ENCODE data around the gene DTNBP1. TPM values are rescaled to one million over a fixed set of nuclear protein-coding genes. Genes with fewer than 3 reads are reported as not detected.
"Not testable (repeated sequence)": the region's sequence is repeated elsewhere in the genome, so short reads cannot be mapped to it uniquely, and the experiment has no call there.

DTNBP1 gene
- total RNA-seq, 1 experiment from 2014 or later = 12.8 TPM

GRCh38 chr6:15654250-15654649 lies 8.6 kb downstream of the DTNBP1 start:
- DNase-seq = no peak
- Mint-ChIP-seq H3K9me3 (ENCODE audit: low read depth, unreplicated experiment) (no peaks in the 10 kb centered on the region), H3K36me3 (ENCODE audit: insufficient read depth, unreplicated experiment) (no peaks in the 10 kb centered on the region), H3K4me3 (ENCODE audit: low read depth, unreplicated experiment) (no peak overlapping the region), H3K4me1 (ENCODE audit: low read depth, unreplicated experiment) (no peaks in the 10 kb centered on the region), H3K27ac (ENCODE audit: unreplicated experiment) (no peak overlapping the region), H3K27me3 (ENCODE audit: unreplicated experiment) (no peaks in the 10 kb centered on the region)
- no peak for TF ChIP-seq CTCF (IDR thresholded peaks at IDR 0.05; ENCODE audit: unreplicated experiment)
- no TSS peak for BruUV-seq (replicated peaks)
- intact Hi-C loops (cut with micrococcal nuclease; ENCODE audit: unreplicated experiment) = no loop called here
- CTCF ChIA-PET = no interaction called here

DNA sequence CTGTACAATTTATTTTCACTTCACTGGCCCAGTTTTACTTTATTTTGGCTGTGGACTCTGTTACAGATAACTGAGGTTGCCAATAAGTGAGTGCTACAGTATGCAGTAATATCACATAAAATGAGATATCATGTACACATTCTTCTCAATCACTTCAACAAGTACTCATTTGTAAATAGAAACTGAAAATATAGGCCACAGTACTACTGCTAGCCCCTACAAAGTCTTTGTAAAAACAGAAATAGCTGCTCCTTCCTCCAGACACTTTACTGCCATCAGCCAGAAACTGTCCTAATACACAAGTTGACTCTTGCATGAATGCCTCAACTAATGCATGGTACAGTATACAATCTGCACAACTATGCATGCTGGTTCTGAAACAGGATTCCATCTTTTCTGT lies 9.2 kb downstream of the DTNBP1 start:
- no peak for TF ChIP-seq CTCF (IDR thresholded peaks at IDR 0.05; ENCODE audit: unreplicated experiment)
- Mint-ChIP-seq H3K4me3 (ENCODE audit: low read depth, unreplicated experiment) (no peak overlapping the region), H3K36me3 (ENCODE audit: insufficient read depth, unreplicated experiment) (no peaks in the 10 kb centered on the region), H3K27me3 (ENCODE audit: unreplicated experiment) (no peaks in the 10 kb centered on the region), H3K4me1 (ENCODE audit: low read depth, unreplicated experiment) (no peaks in the 10 kb centered on the region), H3K9me3 (ENCODE audit: low read depth, unreplicated experiment) (no peaks in the 10 kb centered on the region), H3K27ac (ENCODE audit: unreplicated experiment) (no peak overlapping the region)
- CTCF ChIA-PET = no interaction called here
- intact Hi-C loops (cut with micrococcal nuclease; ENCODE audit: unreplicated experiment) = no loop called here
- no TSS peak for BruUV-seq (replicated peaks)
- no peak for DNase-seq

DNA sequence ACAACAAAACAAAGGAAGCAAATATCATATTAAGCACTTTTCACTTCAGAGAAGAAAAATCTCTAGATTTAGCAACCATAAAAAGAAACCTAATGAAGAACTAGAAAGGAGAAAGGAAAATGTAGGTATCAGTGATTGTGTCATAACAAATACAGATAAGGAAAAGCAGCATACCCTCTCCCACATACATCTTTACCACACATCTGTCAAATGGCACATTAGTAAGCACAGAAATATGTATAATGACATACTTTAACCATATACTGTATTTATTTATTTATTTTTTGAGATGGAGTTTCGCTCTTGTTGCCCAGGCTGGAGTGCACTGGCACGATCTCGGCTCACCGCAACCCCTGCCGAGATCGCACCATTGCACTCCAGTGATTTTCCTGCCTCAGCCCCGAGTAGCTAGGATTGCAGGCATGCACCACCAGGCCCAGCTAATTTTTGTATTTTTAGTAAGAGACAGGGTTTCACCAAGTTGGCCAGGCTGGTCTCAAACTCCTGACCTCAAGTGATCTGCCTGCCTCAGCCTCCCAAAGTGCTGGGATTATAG lies 12.7 kb downstream of the DTNBP1 start:
- not testable (repeated sequence) for H3K27ac Mint-ChIP-seq (ENCODE audit: unreplicated experiment); H3K4me3 Mint-ChIP-seq (ENCODE audit: low read depth, unreplicated experiment)

GRCh38 chr6:15644904-15645303 lies 17.9 kb downstream of the DTNBP1 start:
- intact Hi-C loops (cut with micrococcal nuclease; ENCODE audit: unreplicated experiment) = no loop called here
- Mint-ChIP-seq H3K36me3 (ENCODE audit: insufficient read depth, unreplicated experiment) (no peaks in the 10 kb centered on the region), H3K9me3 (ENCODE audit: low read depth, unreplicated experiment) (peaks cover 5% of the 10 kb centered on the region), H3K4me3 (ENCODE audit: low read depth, unreplicated experiment) (no peak overlapping the region), H3K27me3 (ENCODE audit: unreplicated experiment) (no peaks in the 10 kb centered on the region), H3K4me1 (ENCODE audit: low read depth, unreplicated experiment) (no peaks in the 10 kb centered on the region), H3K27ac (ENCODE audit: unreplicated experiment) (no peak overlapping the region)
- TF ChIP-seq CTCF (IDR thresholded peaks at IDR 0.05; ENCODE audit: unreplicated experiment) = no peak
- CTCF ChIA-PET = no interaction called here
- no TSS peak for BruUV-seq (replicated peaks)
- DNase-seq = no peak

More for the DNA sequence above, 12.7 kb downstream of the DTNBP1 start:
- H3K36me3 Mint-ChIP-seq (ENCODE audit: insufficient read depth, unreplicated experiment); DNase-seq; H3K4me1 Mint-ChIP-seq (ENCODE audit: low read depth, unreplicated experiment); CTCF ChIA-PET; BruUV-seq (replicated peaks); H3K27me3 Mint-ChIP-seq (ENCODE audit: unreplicated experiment); intact Hi-C loops (cut with micrococcal nuclease; ENCODE audit: unreplicated experiment); H3K9me3 Mint-ChIP-seq (ENCODE audit: low read depth, unreplicated experiment): not testable (repeated sequence)

- H3K4me1 Mint-ChIP-seq (ENCODE audit: low read depth, unreplicated experiment) = no peaks in the 10 kb centered on the region
- BruUV-seq (replicated peaks) = no TSS peak
- no peaks in the 10 kb centered on the region for H3K27me3 Mint-ChIP-seq (ENCODE audit: unreplicated experiment)
- intact Hi-C loops (cut with micrococcal nuclease; ENCODE audit: unreplicated experiment) = no loop called here
- TF ChIP-seq CTCF (IDR thresholded peaks at IDR 0.05; ENCODE audit: unreplicated experiment) = no peak
- H3K27ac Mint-ChIP-seq (ENCODE audit: unreplicated experiment) = no peak overlapping the region
- DNase-seq = no peak
- peaks cover 5% of the 10 kb centered on the region for H3K9me3 Mint-ChIP-seq (ENCODE audit: low read depth, unreplicated experiment)
- no peaks in the 10 kb centered on the region for H3K36me3 Mint-ChIP-seq (ENCODE audit: insufficient read depth, unreplicated experiment)
- CTCF ChIA-PET = no interaction called here
- no peak overlapping the region for H3K4me3 Mint-ChIP-seq (ENCODE audit: low read depth, unreplicated experiment)
These were observed 19.3 kb downstream of the DTNBP1 start for GRCh38 chr6:15643542-15643941.
